Kidney glomerular epithelial cell (primary cell): ENCODE results near the gene DNASE1L1.

Experiments
- DNase-seq: peaks from one replicate; lab custom pipeline; 2025; lab: John Stamatoyannopoulos, UW

Gene DNASE1L1

GRCh38 chrX:154409222-154409871, at the start of gene DNASE1L1:
Gene DNASE1L1, minus strand, starts transcription at chrX:154409254. Its CDS starts 3,686 bp downstream, at chrX:154405568.
- peak; percentile 70 for DNase-seq

GRCh38 chrX:154458116-154458953, 49.3 kb upstream of the DNASE1L1 start, which contains the start of gene PLXNA3:
Gene PLXNA3, plus strand, starts transcription at chrX:154458281. Its CDS starts 1,903 bp downstream, at chrX:154460184.
- no peak for DNase-seq

- DNase-seq = no peak
These were observed 48.5 kb upstream of the DNASE1L1 start for GRCh38 chrX:154457491-154458115.

- no peak for DNase-seq
These were observed 43.8 kb upstream of the DNASE1L1 start for GRCh38 chrX:154452823-154453222.

- no peak for DNase-seq
These were observed 41.3 kb upstream of the DNASE1L1 start for GRCh38 chrX:154450312-154450711.

GRCh38 chrX:154449618-154450017, 40.6 kb upstream of the DNASE1L1 start:
- no peak for DNase-seq

- DNase-seq = no peak
These were observed 39.4 kb upstream of the DNASE1L1 start for GRCh38 chrX:154448484-154448883.

- DNase-seq = no peak
These were observed 37.4 kb upstream of the DNASE1L1 start for GRCh38 chrX:154446430-154446829.

- no peak for DNase-seq
These were observed 36.7 kb upstream of the DNASE1L1 start for GRCh38 chrX:154445776-154446175.

GRCh38 chrX:154444755-154445246, 35.7 kb upstream of the DNASE1L1 start:
- no peak for DNase-seq

- DNase-seq = peak; percentile 4
These were observed 35.1 kb upstream of the DNASE1L1 start, which contains the start of gene FAM50A for GRCh38 chrX:154443992-154444754. Gene FAM50A, plus strand, starts transcription at chrX:154444141. Its CDS starts 95 bp downstream, at chrX:154444236.

GRCh38 chrX:154443479-154443910, 34.4 kb upstream of the DNASE1L1 start:
- no peak for DNase-seq

- DNase-seq = no peak
These were observed 33.1 kb upstream of the DNASE1L1 start for GRCh38 chrX:154441984-154442707.

- DNase-seq = no peak
These were observed 32.5 kb upstream of the DNASE1L1 start for GRCh38 chrX:154441564-154441963.

- no peak for DNase-seq
These were observed 31.7 kb upstream of the DNASE1L1 start for GRCh38 chrX:154440623-154441357.

GRCh38 chrX:154439841-154440240, 30.8 kb upstream of the DNASE1L1 start:
- no peak for DNase-seq

- no peak for DNase-seq
These were observed 29.2 kb upstream of the DNASE1L1 start for GRCh38 chrX:154437971-154438893.

- DNase-seq = no peak
These were observed 28.1 kb upstream of the DNASE1L1 start, which contains the start of gene GDI1 for GRCh38 chrX:154436983-154437752. Gene GDI1, plus strand, starts transcription at chrX:154437154. Its CDS starts 101 bp downstream, at chrX:154437255.
